HG03097 (cell line): ENCODE results near the gene NQO2.
"Not testable (repeated sequence)": the region's sequence is repeated elsewhere in the genome, so short reads cannot be mapped to it uniquely, and the experiment has no call there.

Experiments used
- ATAC-seq: cut with Tn5 transposase; IDR thresholded peaks from one replicate; pipeline ENCODE4 v1.9.1; 2021; ENCODE audit not compliant: unreplicated experiment, low FRiP score

NQO2 gene

DNA sequence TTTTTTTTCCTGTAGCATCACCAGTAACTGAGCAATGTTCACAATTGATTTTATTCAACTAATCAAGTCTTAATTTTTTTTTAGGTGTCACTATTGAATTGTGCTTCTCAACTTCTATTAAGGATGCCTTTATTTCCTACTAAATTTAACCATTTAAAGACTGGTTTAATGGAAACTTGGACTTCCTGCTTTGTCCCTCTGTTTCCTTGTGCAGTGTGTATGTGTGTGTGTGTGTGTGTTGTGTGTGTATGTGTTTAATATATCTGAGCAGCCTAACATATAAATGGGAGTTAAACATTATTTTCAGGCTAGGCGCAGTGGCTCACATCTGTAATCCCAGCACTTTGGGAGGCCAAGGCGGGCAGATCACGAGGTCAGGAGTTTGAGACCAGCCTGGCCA is 30.1 kb upstream of the NQO2 start:
- ATAC-seq: no peak

DNA sequence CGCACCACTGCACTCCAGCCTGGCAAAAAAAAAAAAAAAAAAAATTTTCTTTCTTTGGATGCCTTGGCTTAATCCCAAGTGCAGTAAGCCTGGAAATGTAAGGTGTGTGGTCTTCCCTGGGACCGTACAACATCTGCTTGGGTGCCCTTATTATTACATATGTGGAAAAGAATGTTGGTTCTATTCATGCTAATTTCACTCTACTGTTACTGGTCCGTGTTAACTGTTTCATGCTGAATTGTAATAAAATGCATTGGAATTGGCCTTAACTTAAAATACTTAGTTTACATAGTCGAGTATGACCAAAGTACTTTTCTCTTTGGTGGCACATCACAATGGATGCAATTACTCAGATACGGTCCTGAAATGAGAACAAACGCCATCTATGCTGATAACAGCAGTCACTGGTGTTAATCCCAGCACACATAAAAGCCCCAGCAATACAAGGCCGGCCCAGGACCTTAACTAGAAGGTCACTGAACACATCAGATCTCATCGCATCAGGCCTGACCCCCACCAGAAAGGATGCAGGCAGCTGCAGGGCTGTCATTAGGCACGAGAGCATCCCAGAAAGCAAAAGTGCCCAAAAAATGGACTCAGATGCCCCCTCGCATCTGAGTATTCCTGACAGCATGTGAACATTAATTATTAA is 29.5 kb upstream of the NQO2 start:
- no peak for ATAC-seq

GRCh38 chr6:2970753-2971419 is 28.8 kb upstream of the NQO2 start:
- no peak for ATAC-seq

DNA sequence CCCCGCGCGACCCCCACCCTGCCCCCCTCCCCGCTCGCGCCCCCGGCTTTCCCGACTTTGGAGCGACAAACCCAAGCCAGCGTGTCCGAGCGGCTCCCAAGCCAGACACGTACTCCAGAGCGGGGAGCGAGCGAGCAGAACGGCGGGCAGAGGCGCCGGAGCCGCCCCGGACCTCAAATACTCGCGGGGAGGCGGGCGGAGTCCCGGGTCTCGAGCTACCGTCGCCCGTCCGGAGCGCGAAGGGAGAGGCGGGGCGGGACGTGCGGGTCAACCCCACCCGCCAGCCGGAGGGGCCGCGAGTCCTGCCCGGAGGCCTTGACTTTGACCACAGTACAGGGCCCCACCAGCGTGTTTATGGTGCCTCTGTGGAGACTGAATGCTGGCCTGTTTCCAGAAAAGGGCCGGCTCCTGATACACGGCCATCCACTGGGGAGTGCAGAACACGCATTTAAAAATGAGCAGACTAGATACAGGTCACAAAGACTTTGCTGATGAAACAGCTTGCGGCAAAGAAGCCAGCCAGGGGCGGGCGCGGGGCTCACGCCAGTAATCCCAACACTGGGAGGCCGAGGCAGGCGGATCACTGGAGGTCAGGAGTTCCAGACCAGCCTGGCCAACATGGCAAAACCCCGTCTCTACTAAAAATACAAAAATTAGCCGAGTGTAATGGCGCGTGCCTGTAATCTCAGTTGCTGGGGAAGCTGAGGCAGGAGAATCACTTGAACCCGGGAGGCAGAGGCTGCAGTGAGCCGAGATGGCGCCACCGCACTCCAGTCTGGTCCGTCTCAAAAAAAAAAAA is 28.1 kb upstream of the NQO2 start, which contains the start of gene SERPINB6:
Gene SERPINB6 (minus strand): TSS at position 148 of the 799 bp plus-strand sequence. CDS start 12,235 bp downstream, outside the sequence.
- ATAC-seq: no peak

GRCh38 chr6:2972219-2972487 is 27.5 kb upstream of the NQO2 start:
- not testable (repeated sequence) for ATAC-seq

DNA sequence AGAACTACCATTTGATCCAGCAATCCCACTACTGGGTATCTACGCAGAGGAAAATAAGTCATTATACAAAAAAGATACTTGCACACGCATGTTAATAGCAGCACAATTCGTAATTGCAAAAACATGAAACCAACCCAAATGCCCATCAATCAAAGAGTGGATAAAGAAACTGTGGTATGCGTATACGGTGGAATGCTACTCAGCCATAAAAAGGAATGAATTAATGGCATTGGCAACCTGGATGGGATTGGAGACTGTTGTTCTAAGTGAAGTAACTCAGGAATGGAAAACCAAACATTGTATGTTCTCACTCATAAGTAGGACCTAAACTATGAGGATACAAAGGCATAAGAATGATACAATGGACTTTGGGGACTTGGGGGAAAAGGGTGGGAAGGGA is 27.0 kb upstream of the NQO2 start:
- ATAC-seq: not testable (repeated sequence)

- ATAC-seq: not testable (repeated sequence)
Measured at GRCh38 chr6:2973180-2973579, 26.5 kb upstream of the NQO2 start.

- no peak for ATAC-seq
Measured at GRCh38 chr6:2973676-2974075, 26.0 kb upstream of the NQO2 start.

GRCh38 chr6:2976060-2976459 is 23.6 kb upstream of the NQO2 start:
- no peak for ATAC-seq

DNA sequence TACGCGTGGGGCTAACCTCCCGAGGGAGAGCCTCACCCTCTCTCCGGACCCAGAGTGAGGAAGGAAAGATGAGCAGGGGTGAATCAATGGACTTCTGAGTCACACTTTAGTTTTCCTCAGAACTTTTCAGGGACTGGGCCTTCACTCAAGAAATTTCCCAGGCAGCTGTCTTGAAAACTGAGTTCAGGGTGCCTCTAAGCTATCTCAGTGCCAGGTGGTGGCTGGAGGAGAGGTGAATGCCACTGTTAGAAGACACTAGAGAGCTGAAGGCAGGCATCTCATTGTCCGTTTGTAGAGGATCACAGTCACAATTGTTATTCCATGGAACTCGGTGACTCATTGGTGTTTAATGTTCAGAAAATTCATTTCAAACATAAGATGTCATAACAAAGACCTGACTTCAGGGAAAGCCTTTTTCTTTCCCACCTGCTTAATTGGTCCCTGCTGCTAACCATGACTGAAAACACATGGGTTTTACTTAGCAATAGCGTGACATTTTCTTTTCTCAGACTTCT is 23.1 kb upstream of the NQO2 start:
- ATAC-seq: no peak

- no peak for ATAC-seq
Measured at GRCh38 chr6:2977290-2977689, 22.4 kb upstream of the NQO2 start.

GRCh38 chr6:2977799-2978590 is 21.7 kb upstream of the NQO2 start:
- no peak for ATAC-seq

DNA sequence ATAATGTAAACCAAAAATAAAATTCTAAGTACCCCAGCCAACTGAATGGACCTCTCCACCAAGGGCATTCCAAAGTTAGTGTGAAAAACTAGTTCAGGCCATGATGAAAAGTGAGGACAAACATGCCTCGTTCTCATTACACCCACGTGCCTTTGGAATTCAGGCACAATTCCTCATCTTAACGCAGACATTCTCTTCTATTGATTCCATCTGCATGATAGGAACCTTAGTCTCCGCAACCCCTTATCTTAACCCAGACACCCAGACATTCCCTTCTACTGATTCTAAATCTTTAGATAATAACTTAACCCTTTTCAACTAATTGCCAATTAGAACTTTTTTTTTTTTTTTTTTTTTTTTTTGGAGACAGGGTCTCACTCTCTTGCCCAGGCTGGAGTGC is 20.8 kb upstream of the NQO2 start:
- no peak for ATAC-seq

DNA sequence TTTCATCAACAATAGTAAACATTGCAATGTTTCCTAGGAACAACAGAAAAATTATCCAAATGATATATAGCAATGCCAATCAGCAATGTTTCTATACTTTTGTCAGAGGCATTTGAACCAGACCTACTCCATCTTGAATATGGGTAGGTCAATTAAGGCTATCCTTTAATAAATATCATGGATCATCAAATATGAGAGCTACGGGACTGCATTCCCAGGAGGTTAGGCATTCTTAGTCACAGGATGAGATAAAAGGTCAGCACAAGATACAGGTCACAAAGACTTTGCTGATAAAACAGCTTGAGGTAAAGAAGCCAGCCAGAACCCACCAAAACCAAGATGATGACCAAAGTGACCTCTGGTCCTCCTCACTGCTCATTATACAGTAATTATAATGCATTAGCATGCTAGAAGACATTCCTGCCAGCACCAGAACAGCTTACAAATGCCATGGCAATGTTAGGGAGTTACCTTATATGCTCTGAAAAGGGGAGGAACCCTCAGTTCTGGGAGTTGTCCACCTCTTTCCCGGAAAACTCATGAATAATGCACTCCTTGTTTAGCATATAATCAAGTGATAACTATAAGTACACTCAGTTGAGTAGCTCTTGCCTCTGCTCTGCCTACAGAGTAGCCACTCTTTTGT is 19.8 kb upstream of the NQO2 start:
- no peak for ATAC-seq

- no peak for ATAC-seq
Measured at GRCh38 chr6:2980465-2980855, 19.2 kb upstream of the NQO2 start.

DNA sequence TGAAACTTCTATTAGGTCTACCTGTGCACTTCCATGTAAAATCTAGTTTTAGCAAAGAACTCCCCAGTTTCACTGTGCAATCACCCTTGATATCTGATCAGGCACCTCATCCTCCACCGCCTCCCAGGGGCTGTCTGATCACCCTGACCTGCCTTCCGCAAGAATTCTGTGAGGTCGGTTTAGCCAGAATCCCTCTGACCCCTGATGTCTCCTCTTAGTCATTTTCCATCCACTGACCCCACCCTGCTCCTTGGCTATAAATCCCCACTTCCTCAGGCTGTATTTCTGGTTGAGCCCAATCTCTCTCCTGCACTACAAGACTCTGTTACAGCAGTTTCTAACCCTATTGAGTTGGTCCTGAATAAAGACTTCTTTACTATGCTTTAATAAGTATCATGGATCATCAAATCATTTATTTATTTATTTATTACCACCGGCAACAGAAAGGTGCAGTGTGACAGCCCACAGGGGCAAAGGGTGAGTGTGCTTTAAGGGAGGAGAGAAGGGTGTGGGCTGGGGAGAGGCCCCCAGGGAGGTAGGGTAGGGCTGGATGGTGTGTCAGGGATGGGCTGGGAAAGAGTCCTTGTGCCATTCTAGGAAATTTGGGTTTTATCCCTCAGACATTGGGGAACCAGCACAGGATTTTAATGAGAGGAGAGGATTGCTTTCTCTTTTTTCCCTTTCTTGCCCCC is 17.1 kb upstream of the NQO2 start:
- no peak for ATAC-seq

- ATAC-seq: no peak
Measured at GRCh38 chr6:2984738-2985406, 14.8 kb upstream of the NQO2 start.

GRCh38 chr6:2986722-2987221 is 12.9 kb upstream of the NQO2 start:
- ATAC-seq: no peak

DNA sequence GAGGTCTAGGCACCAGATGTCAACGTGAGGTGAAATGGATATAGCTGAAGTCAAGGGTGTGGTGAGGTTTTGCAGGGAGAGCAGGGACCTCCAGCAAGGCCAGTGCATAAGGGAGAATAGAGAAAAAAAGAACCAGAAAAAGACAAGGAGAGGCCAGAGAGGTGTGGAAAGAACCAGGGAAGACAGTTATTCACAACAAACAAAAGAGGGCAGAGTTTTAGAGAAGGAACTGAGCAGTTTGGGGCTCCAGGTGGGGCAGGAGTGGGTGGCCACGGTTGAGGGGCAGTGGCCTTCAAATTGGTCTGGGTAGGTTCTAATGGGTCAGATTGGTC is 11.6 kb upstream of the NQO2 start:
- ATAC-seq: no peak
